ENCODE data around the gene PRSS56. TPM values are rescaled to one million over a fixed set of nuclear protein-coding genes. Genes with fewer than 3 reads are reported as not detected.

Gene PRSS56
- total RNA-seq, 2 donors from 2014 or later, result not detected

- intact Hi-C loops (cut with DNase I), result loop anchor here in 1 of 2 donors (5.0 kb wide), 1 partner anchor 1922 kb away; no protein-coding TSS in a partner anchor
- DNase-seq (ENCODE audit: low spot score), result peak; percentile 67
Observed at GRCh38 chr2:232534940-232535651, 14.9 kb downstream of the PRSS56 start.

GRCh38 chr2:232535761-232536530, 15.8 kb downstream of the PRSS56 start:
- intact Hi-C loops (cut with DNase I), result loop anchor here in 1 of 2 donors (5.0 kb wide), 1 partner anchor 1921 kb away; no protein-coding TSS in a partner anchor
- peak; percentile 60 for DNase-seq (ENCODE audit: low spot score)

GRCh38 chr2:232537079-232537478, 16.9 kb downstream of the PRSS56 start:
- intact Hi-C loops (cut with DNase I), result loop anchor here in 1 of 2 donors (5.0 kb wide), 1 partner anchor 1920 kb away; no protein-coding TSS in a partner anchor
- peak; percentile 79 for DNase-seq (ENCODE audit: low spot score)

- DNase-seq (ENCODE audit: low spot score), result peak; percentile 47
- intact Hi-C loops (cut with DNase I), result loop anchor here in 1 of 2 donors (5.0 kb wide), 1 partner anchor 1920 kb away; no protein-coding TSS in a partner anchor
Observed at GRCh38 chr2:232537499-232537898, 17.3 kb downstream of the PRSS56 start.

GRCh38 chr2:232538671-232539070, 18.5 kb downstream of the PRSS56 start:
- peak; percentile 46 for DNase-seq (ENCODE audit: low spot score)
- intact Hi-C loops (cut with DNase I), result loop anchor here in 1 of 2 donors (5.0 kb wide), 1 partner anchor 1919 kb away; no protein-coding TSS in a partner anchor

GRCh38 chr2:232539298-232540231, 19.4 kb downstream of the PRSS56 start, which contains the start of gene CHRNG:
Gene CHRNG (plus strand): TSS chr2:232539692. CDS start chr2:232539748, 56 bp downstream.
- intact Hi-C loops (cut with DNase I), result loop anchor here in 1 of 2 donors (5.0 kb wide), 1 partner anchor 1918 kb away; no protein-coding TSS in a partner anchor
- DNase-seq (ENCODE audit: low spot score), result peak; percentile 73

GRCh38 chr2:232540441-232541041, 20.4 kb downstream of the PRSS56 start:
- intact Hi-C loops (cut with DNase I), result no loop called here
- peak; percentile 73 for DNase-seq (ENCODE audit: low spot score)

GRCh38 chr2:232541195-232541960, 21.2 kb downstream of the PRSS56 start:
- DNase-seq (ENCODE audit: low spot score), result peak; percentile 72
- intact Hi-C loops (cut with DNase I), result no loop called here

GRCh38 chr2:232541961-232542714, 21.9 kb downstream of the PRSS56 start:
- DNase-seq (ENCODE audit: low spot score), result peak; percentile 58
- intact Hi-C loops (cut with DNase I), result no loop called here

GRCh38 chr2:232542715-232543467, 22.7 kb downstream of the PRSS56 start:
- intact Hi-C loops (cut with DNase I), result no loop called here

GRCh38 chr2:232543491-232543890, 23.3 kb downstream of the PRSS56 start:
- intact Hi-C loops (cut with DNase I), result no loop called here
- DNase-seq (ENCODE audit: low spot score), result peak; percentile 65

More at GRCh38 chr2:232542715-232543467, 22.7 kb downstream of the PRSS56 start:
- DNase-seq (ENCODE audit: low spot score), result peak; percentile 62

- DNase-seq (ENCODE audit: low spot score), result peak; percentile 78
- intact Hi-C loops (cut with DNase I), result no loop called here
Observed at GRCh38 chr2:232543928-232544631, 23.9 kb downstream of the PRSS56 start.

- DNase-seq (ENCODE audit: low spot score), result peak; percentile 61
- intact Hi-C loops (cut with DNase I), result no loop called here
Observed at GRCh38 chr2:232544674-232545073, 24.5 kb downstream of the PRSS56 start.

- intact Hi-C loops (cut with DNase I), result no loop called here
- peak; percentile 77 for DNase-seq (ENCODE audit: low spot score)
Observed at GRCh38 chr2:232545511-232546375, 25.6 kb downstream of the PRSS56 start.

- intact Hi-C loops (cut with DNase I), result no loop called here
Observed at GRCh38 chr2:232547991-232548390, 27.8 kb downstream of the PRSS56 start.

More at GRCh38 chr2:232547991-232548390, 27.8 kb downstream of the PRSS56 start:
- no peak for DNase-seq (ENCODE audit: low spot score)

Data from posterior vena cava (tissue), 2 donors.